Activated CD4-positive, alpha-beta T cell treated with anti-CD3 and anti-CD28 coated beads for 36 hours (primary cell): ENCODE results near the gene RSPO4. TPM values are rescaled to one million over a fixed set of nuclear protein-coding genes. Genes with fewer than 3 reads are reported as not detected.
A peak's percentile ranks its signal among the peaks of the same experiment; 100 is the strongest.

Experiments
- ATAC-seq: fragments of 200-7000 bp; cut with Tn5 transposase; one replicate; pipeline ENCODE4 v1.10.0; 2021; ENCODE audit warnings: mild to moderate bottlenecking, moderate library complexity
- CTCF ChIA-PET: fragments of 350-600 bp; sonication (Branson Sonifier 250); formaldehyde crosslinking; loops from one replicate; lab custom pipeline; 2021; ENCODE audit warnings: antibody characterized with exemption; lab: Charles Lee
- POLR2A ChIA-PET: fragments of 350-600 bp; sonication (Branson Sonifier 250); formaldehyde crosslinking; loops from one replicate; lab custom pipeline; 2021; ENCODE audit warnings: antibody characterized with exemption, inconsistent platforms; lab: Charles Lee
- DNase-seq: peaks from one replicate; pipeline ENCODE4 v3.0.0-alpha.2; 2020
- H3K27ac Mint-ChIP-seq: one replicate; pipeline ENCODE4 v1.8.0; 2021; ENCODE audit warnings: mixed read lengths
- H3K27me3 Mint-ChIP-seq: one replicate; pipeline ENCODE4 v1.8.0; 2021; ENCODE audit warnings: mixed read lengths
- H3K36me3 Mint-ChIP-seq: one replicate; pipeline ENCODE4 v1.8.0; 2021; ENCODE audit warnings: low read depth, mixed read lengths
- H3K4me1 Mint-ChIP-seq: one replicate; pipeline ENCODE4 v1.8.0; 2021; ENCODE audit warnings: mixed read lengths
- H3K4me3 Mint-ChIP-seq: one replicate; pipeline ENCODE4 v1.8.0; 2021; ENCODE audit warnings: mild to moderate bottlenecking, moderate library complexity, mixed read lengths
- H3K9me3 Mint-ChIP-seq: one replicate; pipeline ENCODE4 v1.8.0; 2021; ENCODE audit warnings: low read depth, mixed read lengths
- intact Hi-C, 2 experiments: fragments of 100-400 bp; cut with DNase I in 1 of 2; cut with micrococcal nuclease in 1 of 2; formaldehyde crosslinking; loops; one replicate each; pipeline versions ENCODE4 v1.14.2 to v1.15.1; 2022 to 2024; cut with DNase I, micrococcal nuclease
- total RNA-seq, 2 experiments: library from RNA; stranded (reverse); gene quantifications; one replicate each; pipeline ENCODE4 v1.2.3, GENCODE V29; 2021

RSPO4 gene
- total RNA-seq, 2 experiments from 2014 or later = not detected

DNA sequence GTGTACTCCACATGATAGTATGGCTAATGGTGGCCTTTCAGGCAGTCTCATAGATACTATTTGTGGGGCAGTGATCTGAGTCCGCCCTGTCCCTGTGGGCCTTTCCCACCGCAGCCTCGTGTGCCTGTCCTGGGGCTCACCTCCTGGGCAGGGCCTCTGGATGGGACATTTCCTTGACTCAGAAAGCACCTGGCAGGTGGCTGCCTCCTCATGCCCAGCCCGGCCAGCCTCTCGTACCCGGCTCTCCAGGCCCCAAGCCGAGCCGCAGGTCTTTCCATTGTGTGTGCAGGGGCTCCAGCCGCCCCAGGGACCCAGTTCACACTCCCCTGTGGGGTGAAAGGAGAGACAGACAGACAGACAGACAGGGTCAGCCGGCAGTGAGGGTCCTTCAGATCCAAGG is 38.3 kb downstream of the RSPO4 start:
- Mint-ChIP-seq H3K27me3 (peaks cover 19% of the 10 kb centered on the region), H3K4me1 (no peaks in the 10 kb centered on the region), H3K4me3 (no peak overlapping the region), H3K36me3 (no peaks in the 10 kb centered on the region), H3K27ac (no peak overlapping the region), H3K9me3 (no peaks in the 10 kb centered on the region)
- intact Hi-C loops = no loop called here
- DNase-seq = no peak
- ChIA-PET POLR2A (no interaction called here), CTCF (interaction anchor here (1.1 kb wide), 1 partner anchor 8 kb away, joined by 3 read pairs; no protein-coding TSS in a partner anchor)
- ATAC-seq = no peak

DNA sequence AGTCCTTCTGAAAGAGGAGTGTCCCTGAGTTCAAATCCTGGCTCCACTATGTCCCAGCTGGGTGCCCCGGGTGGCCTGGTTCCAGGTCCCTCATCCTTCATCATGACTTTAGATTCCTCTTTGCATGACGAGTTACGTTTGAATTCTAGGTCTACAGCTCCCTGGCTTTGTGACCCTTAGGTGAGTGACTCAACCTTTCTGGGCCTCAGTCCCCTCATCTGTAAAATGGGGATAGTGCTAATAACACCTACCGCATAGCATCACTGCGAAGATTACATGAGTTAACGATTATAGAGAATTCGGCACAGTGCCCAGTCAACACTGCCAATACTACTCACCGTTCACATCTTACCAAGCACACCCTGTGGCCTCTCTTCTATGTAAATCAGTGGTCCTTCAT is 39.4 kb downstream of the RSPO4 start:
- H3K27ac Mint-ChIP-seq = no peak overlapping the region
- peaks cover 19% of the 10 kb centered on the region for H3K27me3 Mint-ChIP-seq
- DNase-seq (no peak), ATAC-seq (no peak)
- H3K4me1 Mint-ChIP-seq = no peaks in the 10 kb centered on the region
- H3K9me3 Mint-ChIP-seq = no peaks in the 10 kb centered on the region
- ChIA-PET POLR2A (no interaction called here), CTCF (interaction anchor here (0.7 kb wide), 1 partner anchor 146 kb away, joined by 4 read pairs; no protein-coding TSS in a partner anchor)
- no peak overlapping the region for H3K4me3 Mint-ChIP-seq
- H3K36me3 Mint-ChIP-seq = no peaks in the 10 kb centered on the region
- intact Hi-C loops = no loop called here

GRCh38 chr20:962223-962622 is 39.9 kb downstream of the RSPO4 start:
- no peak for ATAC-seq
- CTCF ChIA-PET = interaction anchor here (0.7 kb wide), 1 partner anchor 145 kb away, joined by 4 read pairs; no protein-coding TSS in a partner anchor
- H3K4me3 Mint-ChIP-seq = no peak overlapping the region

DNA sequence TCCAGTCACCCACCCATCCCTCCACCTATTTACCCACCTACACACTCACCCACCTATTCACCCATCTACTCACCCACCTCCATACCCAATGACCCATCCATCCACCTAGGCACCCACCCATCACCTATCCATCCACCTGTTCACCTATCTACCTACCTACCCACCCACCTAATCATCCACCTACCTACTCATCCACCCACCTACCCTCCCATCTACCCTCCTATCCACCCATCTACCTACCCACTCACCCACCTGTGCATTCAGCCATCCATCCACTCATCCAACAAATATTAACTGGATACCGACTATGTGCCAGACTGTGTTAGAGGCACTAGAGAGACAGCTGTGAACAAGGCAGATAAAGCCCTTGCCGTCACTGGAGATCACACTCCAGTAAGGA is 40.3 kb downstream of the RSPO4 start:
- H3K4me3 Mint-ChIP-seq = no peak overlapping the region
- intact Hi-C loops = no loop called here
- H3K4me1 Mint-ChIP-seq = no peaks in the 10 kb centered on the region
- DNase-seq (no peak), ATAC-seq (no peak)
- ChIA-PET CTCF (interaction anchor here (0.8 kb wide), 1 partner anchor 11 kb away, joined by 6 read pairs; no protein-coding TSS in a partner anchor), POLR2A (no interaction called here)
- peaks cover 20% of the 10 kb centered on the region for H3K27me3 Mint-ChIP-seq
- no peaks in the 10 kb centered on the region for H3K36me3 Mint-ChIP-seq
- H3K27ac Mint-ChIP-seq = no peak overlapping the region
- no peaks in the 10 kb centered on the region for H3K9me3 Mint-ChIP-seq

More at GRCh38 chr20:962223-962622, 39.9 kb downstream of the RSPO4 start:
- no peak for DNase-seq
- Mint-ChIP-seq H3K4me1 (no peaks in the 10 kb centered on the region), H3K27me3 (peaks cover 21% of the 10 kb centered on the region), H3K9me3 (no peaks in the 10 kb centered on the region), H3K36me3 (no peaks in the 10 kb centered on the region), H3K27ac (no peak overlapping the region)
- intact Hi-C loops = no loop called here
- POLR2A ChIA-PET = no interaction called here

DNA sequence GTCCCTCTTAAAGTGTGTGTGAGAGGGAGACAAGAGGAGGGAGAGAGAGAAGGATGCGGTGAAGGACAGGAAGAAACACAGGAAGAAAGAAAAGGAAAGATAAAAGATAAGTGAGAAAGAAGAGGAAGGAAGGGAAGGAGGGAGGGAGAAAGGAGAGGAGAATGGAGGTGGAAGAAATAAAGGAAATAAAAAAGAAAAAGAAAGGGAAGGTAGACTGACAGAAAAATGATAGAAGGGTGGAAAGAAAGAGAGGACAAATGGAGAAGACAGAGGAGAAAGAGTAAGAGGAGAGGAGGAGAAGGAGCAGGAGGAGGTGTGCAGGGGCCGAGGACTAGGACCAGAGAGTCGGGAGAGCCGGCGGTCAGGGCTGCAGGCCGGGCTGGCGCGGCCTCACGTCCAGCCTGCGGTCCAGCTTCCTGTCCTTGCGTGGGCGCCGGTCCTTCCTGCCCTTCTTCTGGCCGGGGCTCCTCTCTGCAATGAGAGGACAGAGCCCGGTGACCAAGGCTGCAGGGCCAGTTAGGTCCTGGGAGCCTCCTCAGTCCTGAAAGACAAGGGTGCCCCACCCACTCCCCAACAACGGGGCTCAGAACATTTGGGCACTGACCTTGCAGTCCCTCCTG is 42.0 kb downstream of the RSPO4 start:
- Mint-ChIP-seq H3K36me3 (no peaks in the 10 kb centered on the region), H3K9me3 (no peaks in the 10 kb centered on the region), H3K27me3 (peaks cover 20% of the 10 kb centered on the region), H3K27ac (no peak overlapping the region), H3K4me3 (no peak overlapping the region), H3K4me1 (no peaks in the 10 kb centered on the region)
- ATAC-seq (no peak), DNase-seq (no peak)
- POLR2A ChIA-PET = no interaction called here
- CTCF ChIA-PET = interaction anchor here (0.8 to 1.0 kb wide), 3 partner anchors 145 to 343 kb away, joined by 3 read pairs; no protein-coding TSS in a partner anchor
- intact Hi-C loops = loop anchor here in 1 of 2 experiments (5.0 kb wide), 1 partner anchor 252 kb away; no protein-coding TSS in a partner anchor

DNA sequence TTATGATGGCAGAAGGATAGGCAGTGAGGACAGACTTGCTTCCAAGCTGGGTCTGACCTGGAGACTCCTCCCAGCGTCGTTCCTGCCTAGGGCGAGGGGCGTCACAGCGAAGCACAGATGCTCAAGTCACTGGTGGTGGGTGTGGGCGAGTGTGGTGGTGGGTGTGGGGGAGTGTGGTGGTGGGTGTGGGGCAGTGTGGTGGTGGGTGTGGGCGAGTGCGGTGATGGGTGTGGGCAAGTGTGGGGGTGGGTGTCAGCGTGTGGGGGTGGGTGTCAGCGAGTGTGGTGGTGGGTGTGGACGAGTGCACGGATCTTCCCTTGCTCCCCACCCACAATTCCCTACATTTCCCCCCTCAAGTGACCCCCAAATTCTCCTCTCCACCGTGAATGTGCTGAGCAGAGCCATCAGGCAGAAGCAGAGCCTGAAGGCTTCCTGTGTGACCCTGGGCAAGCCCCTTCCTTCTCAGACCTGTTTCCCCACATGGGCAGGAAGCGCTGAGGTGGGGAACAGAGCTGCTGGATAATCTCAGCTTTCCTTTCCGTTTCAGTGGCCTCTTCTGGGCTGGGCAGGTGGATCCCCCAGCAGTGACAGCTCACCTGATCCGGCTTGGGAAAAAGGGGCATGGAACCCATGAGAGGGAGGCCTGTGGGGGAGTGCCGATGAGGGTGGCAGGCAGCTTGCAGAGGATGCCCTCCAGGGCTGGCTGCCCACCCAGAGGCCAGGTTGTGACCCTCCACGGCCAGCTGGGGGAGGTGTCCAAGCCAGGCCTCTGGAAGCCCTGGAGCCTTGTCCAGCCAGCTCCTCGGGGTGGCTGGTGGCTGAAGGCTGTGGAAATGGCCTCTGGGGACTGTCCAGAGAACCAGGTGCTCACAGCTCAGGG is 42.9 kb downstream of the RSPO4 start:
- no peak for ATAC-seq
- Mint-ChIP-seq H3K4me3 (no peak overlapping the region), H3K27me3 (peaks cover 20% of the 10 kb centered on the region), H3K9me3 (no peaks in the 10 kb centered on the region), H3K27ac (no peak overlapping the region), H3K4me1 (no peaks in the 10 kb centered on the region), H3K36me3 (no peaks in the 10 kb centered on the region)
- no peak for DNase-seq
- intact Hi-C loops = loop anchor here in 1 of 2 experiments (5.0 kb wide), 1 partner anchor 253 kb away; no protein-coding TSS in a partner anchor
- CTCF ChIA-PET = interaction anchor here (0.8 to 5.3 kb wide), 4 partner anchors 141 to 342 kb away, joined by 3 to 164 read pairs (median 3); no protein-coding TSS in a partner anchor
- POLR2A ChIA-PET = no interaction called here

GRCh38 chr20:957544-957943 is 44.6 kb downstream of the RSPO4 start:
- Mint-ChIP-seq H3K4me1 (no peaks in the 10 kb centered on the region), H3K36me3 (no peaks in the 10 kb centered on the region), H3K27ac (no peak overlapping the region), H3K27me3 (peaks cover 24% of the 10 kb centered on the region), H3K4me3 (no peak overlapping the region), H3K9me3 (no peaks in the 10 kb centered on the region)
- POLR2A ChIA-PET = interaction anchor here (0.6 kb wide), 1 partner anchor 254 kb away, joined by 3 read pairs; no protein-coding TSS in a partner anchor
- CTCF ChIA-PET = interaction anchor here (0.6 to 5.3 kb wide), 9 partner anchors 14 to 234 kb away, joined by 3 to 164 read pairs (median 5); no protein-coding TSS in a partner anchor
- intact Hi-C loops = loop anchor here in 1 of 2 experiments (5.0 kb wide), 1 partner anchor 255 kb away; no protein-coding TSS in a partner anchor
- no peak for ATAC-seq
- DNase-seq = no peak

DNA sequence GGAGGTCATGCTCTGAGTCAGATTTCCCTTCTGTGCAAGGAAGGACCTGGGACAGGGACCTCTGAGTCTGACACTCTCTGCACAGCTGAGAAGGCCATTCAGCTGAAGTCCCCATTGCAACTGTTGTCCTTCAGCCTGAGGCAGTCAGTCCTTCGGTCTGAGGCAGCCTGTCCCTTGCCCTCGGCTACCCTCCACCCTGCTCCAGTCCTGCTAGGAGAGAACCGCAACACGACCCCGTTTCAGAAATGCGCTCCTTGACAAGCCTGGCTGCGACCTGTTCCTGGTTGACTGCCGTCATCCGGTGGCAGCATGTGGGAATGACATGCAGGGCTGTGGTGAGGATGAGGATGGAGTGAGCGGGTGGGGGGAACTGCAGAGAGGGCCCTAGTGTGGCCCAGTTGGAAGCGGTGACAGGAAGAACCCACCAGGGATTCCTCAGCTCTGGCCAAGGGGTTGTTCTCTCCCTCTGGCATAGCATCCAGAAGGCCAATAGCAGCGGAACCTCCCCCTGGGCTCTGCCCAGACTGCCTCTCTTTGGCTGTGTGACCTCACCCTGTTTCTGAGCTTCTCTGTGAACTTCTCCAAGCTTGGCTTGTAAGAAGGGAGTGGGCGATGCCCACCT is 45.7 kb downstream of the RSPO4 start:
- ChIA-PET POLR2A (no interaction called here), CTCF (interaction anchor here (0.6 to 5.3 kb wide), 37 partner anchors 8 to 261 kb away, joined by 3 to 164 read pairs (median 4); no protein-coding TSS in a partner anchor)

GRCh38 chr20:955656-956055 is 46.5 kb downstream of the RSPO4 start:
- ChIA-PET POLR2A (no interaction called here), CTCF (interaction anchor here (0.6 to 5.3 kb wide), 37 partner anchors 8 to 262 kb away, joined by 3 to 164 read pairs (median 3); no protein-coding TSS in a partner anchor)
- DNase-seq = no peak
- Mint-ChIP-seq H3K27ac (no peak overlapping the region), H3K36me3 (no peaks in the 10 kb centered on the region), H3K4me3 (no peak overlapping the region), H3K4me1 (no peaks in the 10 kb centered on the region), H3K27me3 (peaks cover 22% of the 10 kb centered on the region), H3K9me3 (no peaks in the 10 kb centered on the region)
- intact Hi-C loops = loop anchor here (1.0 to 5.0 kb wide), 2 partner anchors 139 to 257 kb away; no protein-coding TSS in a partner anchor
- no peak for ATAC-seq

More for the DNA sequence above, 45.7 kb downstream of the RSPO4 start:
- H3K4me3 Mint-ChIP-seq = no peak overlapping the region
- peaks cover 20% of the 10 kb centered on the region for H3K27me3 Mint-ChIP-seq
- intact Hi-C loops = loop anchor here (1.0 to 5.0 kb wide), 2 partner anchors 140 to 256 kb away; no protein-coding TSS in a partner anchor
- DNase-seq (peak; percentile 84), ATAC-seq (peak; percentile 89)
- no peaks in the 10 kb centered on the region for H3K9me3 Mint-ChIP-seq
- H3K27ac Mint-ChIP-seq = no peak overlapping the region
- no peaks in the 10 kb centered on the region for H3K4me1 Mint-ChIP-seq
- no peaks in the 10 kb centered on the region for H3K36me3 Mint-ChIP-seq

- Mint-ChIP-seq H3K9me3 (no peaks in the 10 kb centered on the region), H3K36me3 (no peaks in the 10 kb centered on the region), H3K27ac (no peak overlapping the region), H3K4me1 (no peaks in the 10 kb centered on the region), H3K4me3 (no peak overlapping the region), H3K27me3 (peaks cover 21% of the 10 kb centered on the region)
- ChIA-PET CTCF (interaction anchor here (0.6 to 5.3 kb wide), 13 partner anchors 13 to 256 kb away, joined by 3 to 164 read pairs (median 6); no protein-coding TSS in a partner anchor), POLR2A (no interaction called here)
- DNase-seq = no peak
- intact Hi-C loops = loop anchor here in 1 of 2 experiments (5.0 kb wide), 1 partner anchor 257 kb away; no protein-coding TSS in a partner anchor
- ATAC-seq = no peak
Measured at GRCh38 chr20:955111-955510, 47.0 kb downstream of the RSPO4 start.
